Fibroblast of villous mesenchyme (primary cell): ENCODE data around the gene PPOX. TPM values are rescaled to one million over a fixed set of nuclear protein-coding genes. Genes with fewer than 3 reads are reported as not detected.

ENCODE experiments used
- DNase-seq: peaks from one replicate; pipeline ENCODE4 v3.0.0-alpha.2; 2010; ENCODE audit warnings: low read depth
- H3K4me3 ChIP-seq: 2 replicates; pipeline ENCODE4 v1.5.1; 2011; ENCODE audit warnings: low read depth, mild to moderate bottlenecking, low read length
- total RNA-seq: library from RNA; depleted of rRNA; stranded (reverse); fragments of >200 nt; gene quantifications from 2 replicates; pipeline ENCODE4 v1.2.3, GENCODE V29; 2012
- TF ChIP-seq, protein P1 (sequence below): IDR thresholded peaks from 2 replicates; pipeline ENCODE4 v1.5.1; 2012; ENCODE audit warnings: low read depth, mild to moderate bottlenecking, low read length; ENCODE audit not compliant: insufficient read depth

The PPOX gene
- total RNA-seq, 1 donor, result 10.4 TPM

DNA sequence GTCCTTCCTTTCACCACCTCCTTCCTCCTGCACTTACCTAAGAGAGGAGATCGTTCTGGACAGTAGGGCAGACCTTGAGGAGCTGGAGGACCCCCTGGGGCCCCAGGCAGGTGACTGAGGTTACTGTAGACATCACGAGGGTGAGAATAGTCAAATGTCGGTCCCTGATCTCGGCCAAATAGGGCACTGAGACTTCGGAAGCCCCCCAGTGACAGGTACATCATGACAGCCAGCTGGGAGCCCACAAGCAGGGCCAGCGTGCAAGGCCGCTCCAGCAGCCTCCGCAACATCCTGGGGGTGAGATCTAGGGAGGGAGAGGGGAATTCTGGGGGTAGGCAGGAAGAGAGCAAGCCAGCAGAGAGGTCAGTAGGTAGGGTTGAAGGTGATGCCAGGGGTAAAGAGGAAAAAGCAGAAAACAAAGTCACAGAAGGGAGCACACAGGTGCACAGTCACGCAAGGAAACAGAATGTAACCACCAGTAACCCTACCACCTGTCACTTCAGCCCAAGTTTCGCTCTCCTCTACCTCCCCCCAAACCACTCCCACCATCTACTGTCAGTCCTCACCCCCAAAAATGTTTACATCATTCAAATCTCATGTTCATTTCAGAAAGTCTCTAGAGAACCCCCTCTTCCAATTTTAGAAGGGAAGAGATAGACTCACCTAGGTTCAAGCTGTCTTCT, 9.7 kb downstream of the PPOX start:
- TF ChIP-seq, protein P1, sequence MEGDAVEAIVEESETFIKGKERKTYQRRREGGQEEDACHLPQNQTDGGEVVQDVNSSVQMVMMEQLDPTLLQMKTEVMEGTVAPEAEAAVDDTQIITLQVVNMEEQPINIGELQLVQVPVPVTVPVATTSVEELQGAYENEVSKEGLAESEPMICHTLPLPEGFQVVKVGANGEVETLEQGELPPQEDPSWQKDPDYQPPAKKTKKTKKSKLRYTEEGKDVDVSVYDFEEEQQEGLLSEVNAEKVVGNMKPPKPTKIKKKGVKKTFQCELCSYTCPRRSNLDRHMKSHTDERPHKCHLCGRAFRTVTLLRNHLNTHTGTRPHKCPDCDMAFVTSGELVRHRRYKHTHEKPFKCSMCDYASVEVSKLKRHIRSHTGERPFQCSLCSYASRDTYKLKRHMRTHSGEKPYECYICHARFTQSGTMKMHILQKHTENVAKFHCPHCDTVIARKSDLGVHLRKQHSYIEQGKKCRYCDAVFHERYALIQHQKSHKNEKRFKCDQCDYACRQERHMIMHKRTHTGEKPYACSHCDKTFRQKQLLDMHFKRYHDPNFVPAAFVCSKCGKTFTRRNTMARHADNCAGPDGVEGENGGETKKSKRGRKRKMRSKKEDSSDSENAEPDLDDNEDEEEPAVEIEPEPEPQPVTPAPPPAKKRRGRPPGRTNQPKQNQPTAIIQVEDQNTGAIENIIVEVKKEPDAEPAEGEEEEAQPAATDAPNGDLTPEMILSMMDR, result no peak
- H3K4me3 ChIP-seq, result peak overlapping the region; percentile 97
- no peak for DNase-seq

DNA sequence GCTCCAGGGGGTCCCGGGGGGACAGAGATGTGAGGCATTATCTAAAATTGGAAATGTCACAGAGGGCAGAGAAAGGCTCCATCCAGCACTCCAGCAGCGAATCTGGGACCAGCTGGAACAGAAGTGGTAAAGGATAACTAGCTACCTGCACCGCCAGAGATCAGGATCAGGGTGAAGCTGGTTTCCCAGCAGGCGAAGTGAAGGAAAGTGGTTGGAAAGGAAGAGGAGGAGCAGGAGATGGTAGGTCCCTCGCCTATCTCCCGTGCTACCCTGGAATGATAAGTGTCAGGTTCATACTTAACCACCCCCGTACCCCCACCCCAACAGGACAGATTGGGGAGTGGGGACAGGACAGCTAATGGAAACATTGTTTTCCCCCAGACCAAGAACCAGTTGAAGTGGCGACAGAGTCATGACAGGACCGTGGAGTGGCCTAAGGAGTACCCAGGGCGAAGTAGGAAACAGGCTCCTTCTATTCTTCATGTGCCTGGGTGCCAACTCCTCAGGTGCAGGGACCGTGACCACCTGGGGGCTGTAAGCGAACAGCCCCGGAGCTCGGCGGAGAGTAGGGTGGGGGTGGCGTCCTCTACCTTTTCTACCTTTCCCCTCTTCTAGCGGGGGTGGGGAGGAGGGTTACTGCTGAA, 10.4 kb downstream of the PPOX start:
- peak overlapping the region; percentile 97 for H3K4me3 ChIP-seq
- TF ChIP-seq, protein P1, result no peak
- no peak for DNase-seq

DNA sequence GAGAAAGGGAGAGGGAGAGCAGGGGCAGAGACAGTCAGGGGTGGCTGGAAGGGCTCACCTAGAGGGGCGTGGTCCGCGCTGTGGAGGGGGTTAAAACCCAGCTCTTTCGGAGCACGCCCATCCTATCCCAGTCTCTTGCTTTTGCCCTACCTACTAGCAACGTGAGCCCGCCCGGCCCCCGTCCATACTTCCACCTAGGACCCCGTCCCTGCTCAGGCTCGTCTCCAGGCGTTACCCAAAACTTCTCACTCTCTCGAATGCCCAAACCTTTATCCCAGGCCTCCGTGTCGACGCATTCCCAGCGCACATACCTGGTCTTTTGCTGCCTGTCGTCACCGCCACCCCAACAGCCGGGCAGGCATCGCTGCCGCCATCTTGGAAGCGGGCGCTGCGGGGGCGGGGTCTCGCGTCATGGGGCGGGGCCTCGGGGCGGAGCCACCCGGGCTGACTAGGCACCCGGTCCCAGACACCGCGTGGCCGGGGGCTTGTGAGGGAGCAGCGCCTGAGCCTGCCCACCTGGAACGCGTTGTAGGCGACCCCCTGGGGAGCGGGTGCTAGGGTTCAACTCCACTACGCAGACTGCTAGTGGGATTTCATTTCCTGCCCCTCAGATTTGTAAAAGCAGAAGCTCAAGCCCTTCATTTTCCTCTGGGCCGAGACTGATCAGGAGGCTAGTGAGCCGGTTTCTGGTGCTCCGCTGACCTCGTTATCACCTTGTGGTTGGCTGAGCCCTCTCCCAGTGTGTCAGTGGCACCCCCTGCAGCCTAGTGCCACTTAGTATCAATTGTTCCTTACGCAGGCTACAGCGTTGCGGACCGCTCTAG, 11.1 kb downstream of the PPOX start, which contains the start of gene B4GALT3:
Gene B4GALT3, minus strand, starts transcription at position 396 of the 824 bp plus-strand sequence. CDS start 1,447 bp downstream, outside the sequence.
- DNase-seq, result peak; percentile 78
- TF ChIP-seq, protein P1, result no peak
- H3K4me3 ChIP-seq, result peak within 1 kb of the TSS; percentile 97

DNA sequence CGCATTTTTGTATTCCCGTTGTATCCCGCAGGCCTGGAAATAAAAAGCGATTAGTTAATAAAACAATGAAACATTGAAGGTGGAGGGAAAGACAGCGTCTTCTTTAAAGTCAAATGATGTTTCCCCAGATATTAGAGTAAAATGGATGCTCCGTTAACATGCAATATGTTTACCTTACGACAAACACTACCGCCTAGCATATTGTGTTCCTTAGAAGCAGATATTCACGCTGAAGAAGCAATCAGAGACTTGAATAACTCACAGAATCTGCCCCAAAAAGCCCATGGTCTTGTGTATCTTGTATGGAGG, 11.7 kb downstream of the PPOX start:
- TF ChIP-seq, protein P1, result no peak
- DNase-seq, result no peak
- no peak overlapping the region for H3K4me3 ChIP-seq

DNA sequence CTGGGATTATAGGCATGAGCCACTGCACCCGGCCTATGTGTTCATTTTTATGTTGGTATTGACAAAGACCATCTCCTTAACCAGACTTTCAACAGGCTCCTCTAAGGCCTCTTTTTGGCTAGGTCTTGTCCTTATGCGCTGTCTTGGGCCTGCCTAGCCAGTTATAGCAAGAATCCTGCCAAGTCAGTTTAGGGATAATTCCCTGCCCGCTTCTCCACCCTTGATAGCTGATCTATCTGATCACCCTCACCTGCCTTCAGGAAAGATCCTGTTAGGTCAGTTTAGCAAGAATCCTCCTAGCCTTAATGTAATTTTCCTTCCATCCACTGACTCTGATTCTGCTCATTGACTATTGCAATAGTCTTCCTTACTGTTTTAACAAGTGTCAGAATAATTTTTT, 13.5 kb downstream of the PPOX start:
- DNase-seq, result no peak
- H3K4me3 ChIP-seq, result no peak overlapping the region
- TF ChIP-seq, protein P1, result no peak

DNA sequence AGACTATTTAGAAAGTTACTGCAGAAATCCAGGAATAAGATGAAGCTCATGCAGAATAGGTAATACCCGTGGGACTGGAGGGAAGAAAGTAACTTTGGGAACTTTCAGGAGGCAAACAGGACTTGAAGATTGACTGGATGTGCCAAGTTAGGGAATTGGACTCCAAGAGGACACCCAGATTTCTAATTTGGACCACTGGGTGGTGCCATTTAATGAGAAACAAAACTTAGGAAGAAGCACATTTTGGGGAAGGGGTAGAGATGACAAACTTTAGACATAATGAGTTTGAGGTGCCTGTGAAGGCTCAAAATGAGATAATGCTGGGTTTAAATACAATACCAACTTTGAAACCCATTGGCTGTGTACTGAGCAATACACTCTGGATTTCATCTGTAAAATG, 14.4 kb downstream of the PPOX start:
- no peak overlapping the region for H3K4me3 ChIP-seq
- TF ChIP-seq, protein P1, result peak; percentile 45
- DNase-seq, result peak; percentile 37
